ENCODE data around the gene FAHD1.

Gene FAHD1

DNA sequence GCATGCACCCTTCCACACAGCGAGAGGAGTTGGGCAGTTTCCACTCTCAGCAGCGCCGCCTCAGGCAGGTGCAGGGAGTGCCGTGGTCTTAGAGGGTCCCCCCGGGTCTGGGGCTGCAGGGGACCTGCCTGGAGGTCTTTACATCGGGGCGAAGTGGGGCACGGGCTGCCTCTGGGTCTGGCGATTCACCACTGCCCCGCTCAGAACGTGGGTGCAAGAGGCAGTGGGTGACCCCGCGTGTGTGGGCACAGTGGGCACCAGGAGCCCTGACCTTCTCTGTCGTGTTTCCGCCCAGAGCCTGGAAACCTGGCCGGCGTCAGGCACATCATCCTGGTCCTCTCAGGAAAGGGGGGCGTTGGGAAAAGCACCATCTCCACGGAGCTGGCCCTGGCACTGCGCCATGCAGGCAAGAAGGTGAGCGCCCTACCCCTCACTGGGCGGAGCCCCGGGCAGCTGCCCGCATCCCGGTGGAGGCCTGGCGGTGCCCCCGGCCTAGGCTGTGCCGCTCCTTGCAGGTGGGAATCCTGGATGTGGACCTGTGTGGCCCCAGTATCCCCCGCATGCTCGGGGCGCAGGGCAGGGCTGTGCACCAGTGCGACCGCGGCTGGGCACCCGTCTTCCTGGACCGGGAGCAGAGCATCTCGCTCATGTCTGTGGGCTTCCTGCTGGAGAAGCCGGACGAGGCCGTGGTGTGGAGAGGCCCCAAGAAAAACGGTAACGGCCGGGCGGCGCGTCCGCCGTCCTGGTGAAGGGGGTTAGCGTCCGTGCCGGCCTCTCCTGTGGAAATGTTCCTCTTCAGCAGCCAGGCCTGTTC is 40.6 kb upstream of the FAHD1 start:
- Mint-ChIP-seq H3K36me3 (peaks cover 3% of the 10 kb centered on the region), H3K27me3 (no peaks in the 10 kb centered on the region), H3K9me3 (no peaks in the 10 kb centered on the region), H3K4me3 (no peak overlapping the region), H3K4me1 (peaks cover 22% of the 10 kb centered on the region), H3K27ac (no peak overlapping the region)

DNA sequence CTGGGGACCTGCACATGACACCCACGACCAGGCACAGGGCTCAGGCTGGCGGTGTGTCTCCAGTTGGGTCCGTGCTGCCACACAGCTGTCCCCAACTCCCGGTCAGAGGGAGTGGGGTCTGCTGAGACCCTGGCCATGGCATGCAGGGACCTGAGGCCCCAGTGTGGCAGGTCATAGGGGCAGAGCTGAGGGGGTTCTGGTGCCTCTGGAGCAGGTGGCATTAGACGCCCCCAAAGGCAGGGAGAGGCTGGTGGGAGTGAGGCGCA is 40.0 kb upstream of the FAHD1 start:
- H3K4me1 Mint-ChIP-seq: peaks cover 16% of the 10 kb centered on the region
- H3K36me3 Mint-ChIP-seq: peaks cover 3% of the 10 kb centered on the region
- no peak overlapping the region for H3K4me3 Mint-ChIP-seq
- H3K27me3 Mint-ChIP-seq: no peaks in the 10 kb centered on the region
- H3K9me3 Mint-ChIP-seq: no peaks in the 10 kb centered on the region
- H3K27ac Mint-ChIP-seq: no peak overlapping the region

DNA sequence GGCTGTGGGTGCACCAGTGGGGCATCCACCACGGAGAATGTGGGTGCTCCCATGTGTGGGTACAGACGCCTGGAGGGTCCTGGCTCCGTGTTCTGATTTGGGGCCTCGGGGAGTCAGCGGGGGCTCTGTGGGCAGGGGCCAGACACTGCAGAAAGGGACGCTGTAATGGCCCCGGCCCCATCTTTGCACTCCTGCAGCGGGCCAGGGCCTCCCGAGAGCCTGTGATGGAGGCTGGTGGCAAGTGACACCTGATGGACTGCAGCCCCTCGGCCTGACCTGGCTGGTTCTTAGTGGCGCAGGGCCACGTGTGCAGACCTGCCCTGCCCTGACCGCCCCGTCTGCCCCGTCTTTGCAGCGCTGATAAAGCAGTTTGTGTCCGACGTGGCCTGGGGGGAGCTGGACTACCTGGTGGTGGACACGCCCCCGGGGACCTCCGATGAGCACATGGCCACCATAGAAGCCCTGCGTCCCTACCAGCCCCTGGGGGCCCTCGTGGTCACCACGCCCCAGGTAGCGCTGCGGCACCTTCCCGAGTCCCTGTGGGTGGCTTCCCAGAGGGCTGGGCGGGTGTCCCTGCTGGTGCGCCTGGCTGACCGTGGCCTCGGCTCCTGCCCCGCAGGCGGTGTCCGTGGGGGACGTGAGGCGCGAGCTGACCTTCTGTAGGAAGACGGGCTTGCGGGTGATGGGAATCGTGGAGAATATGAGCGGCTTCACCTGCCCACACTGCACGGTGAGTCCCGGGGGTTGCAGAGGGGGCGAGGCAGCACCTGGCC is 39.5 kb upstream of the FAHD1 start:
- Mint-ChIP-seq H3K4me3 (no peak overlapping the region), H3K4me1 (peaks cover 16% of the 10 kb centered on the region), H3K9me3 (no peaks in the 10 kb centered on the region), H3K36me3 (peaks cover 3% of the 10 kb centered on the region), H3K27me3 (no peaks in the 10 kb centered on the region), H3K27ac (no peak overlapping the region)

DNA sequence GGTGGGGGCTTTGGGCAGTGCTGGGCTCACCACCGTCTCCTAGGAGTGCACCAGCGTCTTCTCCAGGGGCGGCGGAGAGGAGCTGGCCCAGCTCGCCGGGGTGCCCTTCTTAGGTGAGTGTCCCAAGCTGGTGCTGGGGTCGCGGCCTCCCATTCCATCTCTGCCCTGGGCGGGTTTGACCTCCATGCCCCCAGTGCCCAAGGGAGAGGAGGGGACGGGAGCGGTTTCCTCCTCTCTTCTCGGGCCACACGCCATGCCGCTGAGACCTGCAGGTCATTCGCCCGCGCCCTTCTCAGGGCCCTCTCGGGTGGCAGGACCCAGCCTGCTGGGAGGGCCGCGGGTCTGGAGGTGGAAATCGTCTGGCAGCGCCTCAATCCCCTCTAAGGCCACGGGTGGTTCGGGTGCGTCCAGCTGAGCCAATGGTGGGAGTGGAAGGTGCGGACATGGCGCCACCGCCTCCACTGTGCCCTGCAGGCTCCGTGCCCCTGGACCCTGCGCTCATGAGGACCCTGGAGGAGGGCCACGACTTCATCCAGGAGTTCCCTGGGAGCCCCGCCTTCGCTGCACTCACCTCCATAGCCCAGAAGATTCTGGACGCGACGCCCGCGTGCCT is 38.8 kb upstream of the FAHD1 start:
- Mint-ChIP-seq H3K36me3 (peaks cover 3% of the 10 kb centered on the region), H3K27me3 (no peaks in the 10 kb centered on the region)

DNA sequence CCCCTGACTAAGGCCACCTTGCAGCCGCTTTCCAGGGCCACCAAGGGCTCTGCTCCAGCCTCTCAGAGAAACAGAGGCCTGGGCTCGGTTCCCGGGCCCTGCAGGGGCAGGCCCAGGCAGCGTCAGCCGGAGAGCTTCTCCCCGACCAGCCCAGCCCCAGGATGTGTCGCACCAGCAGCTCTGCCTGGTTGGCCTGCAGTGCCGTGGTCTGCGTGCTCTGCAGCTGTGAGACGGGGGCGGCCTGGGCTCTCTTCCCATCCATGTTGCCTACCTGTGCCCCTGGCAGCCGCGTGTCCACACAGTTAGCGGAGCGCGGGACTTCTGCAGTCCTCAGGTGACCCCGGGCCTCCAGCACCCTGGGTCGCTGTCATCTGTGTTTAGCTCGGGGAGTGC is 38.3 kb upstream of the FAHD1 start:
- Mint-ChIP-seq H3K36me3 (peaks cover 1% of the 10 kb centered on the region), H3K27ac (no peak overlapping the region), H3K4me1 (peaks cover 12% of the 10 kb centered on the region), H3K27me3 (no peaks in the 10 kb centered on the region), H3K4me3 (no peak overlapping the region), H3K9me3 (no peaks in the 10 kb centered on the region)

More for the DNA sequence above, 38.8 kb upstream of the FAHD1 start:
- no peak overlapping the region for H3K27ac Mint-ChIP-seq
- H3K4me1 Mint-ChIP-seq: peaks cover 15% of the 10 kb centered on the region
- no peak overlapping the region for H3K4me3 Mint-ChIP-seq
- H3K9me3 Mint-ChIP-seq: no peaks in the 10 kb centered on the region

DNA sequence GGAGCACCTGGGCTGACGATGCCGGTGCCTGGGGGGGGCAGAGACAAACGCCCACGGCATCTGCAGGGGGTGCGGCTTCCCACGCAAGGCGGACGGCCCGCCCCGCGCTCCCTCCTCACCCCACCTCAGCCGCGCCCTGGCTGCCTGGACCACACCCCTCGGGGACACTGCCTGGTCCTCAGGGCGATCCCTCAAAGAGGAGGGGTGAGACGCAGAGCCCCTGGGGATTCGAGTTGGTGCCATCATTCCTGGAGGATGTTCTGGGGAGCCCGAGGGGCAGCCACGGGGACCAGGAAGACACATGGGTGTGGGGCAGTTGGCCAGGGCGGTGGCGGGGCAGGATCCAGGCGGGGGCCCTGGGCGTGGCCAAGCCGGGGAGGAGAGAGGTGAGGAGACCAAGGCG is 37.4 kb upstream of the FAHD1 start:
- Mint-ChIP-seq H3K27me3 (no peaks in the 10 kb centered on the region), H3K27ac (no peak overlapping the region), H3K36me3 (peaks cover 1% of the 10 kb centered on the region), H3K4me1 (peaks cover 12% of the 10 kb centered on the region), H3K9me3 (no peaks in the 10 kb centered on the region), H3K4me3 (no peak overlapping the region)

DNA sequence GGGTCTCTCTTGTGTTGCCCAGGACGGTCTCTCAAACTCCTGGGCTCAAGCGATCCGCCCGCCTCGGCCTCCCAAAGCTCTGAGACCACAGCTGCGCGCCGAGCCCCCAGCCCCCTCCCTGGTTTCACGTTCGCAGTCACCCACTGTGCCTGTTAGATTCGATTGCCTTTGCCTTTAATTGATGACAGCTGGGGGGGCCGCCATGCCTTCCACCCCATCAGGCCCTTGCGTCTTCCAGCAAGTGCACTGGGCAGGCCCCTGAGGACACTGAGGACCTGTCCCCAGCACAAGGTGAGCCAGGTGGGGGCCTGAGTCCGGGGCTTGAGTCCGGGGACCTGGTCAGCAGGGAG is 36.8 kb upstream of the FAHD1 start:
- Mint-ChIP-seq H3K4me3 (no peak overlapping the region), H3K27ac (no peak overlapping the region), H3K9me3 (no peaks in the 10 kb centered on the region), H3K27me3 (no peaks in the 10 kb centered on the region), H3K4me1 (peaks cover 8% of the 10 kb centered on the region), H3K36me3 (no peaks in the 10 kb centered on the region)

DNA sequence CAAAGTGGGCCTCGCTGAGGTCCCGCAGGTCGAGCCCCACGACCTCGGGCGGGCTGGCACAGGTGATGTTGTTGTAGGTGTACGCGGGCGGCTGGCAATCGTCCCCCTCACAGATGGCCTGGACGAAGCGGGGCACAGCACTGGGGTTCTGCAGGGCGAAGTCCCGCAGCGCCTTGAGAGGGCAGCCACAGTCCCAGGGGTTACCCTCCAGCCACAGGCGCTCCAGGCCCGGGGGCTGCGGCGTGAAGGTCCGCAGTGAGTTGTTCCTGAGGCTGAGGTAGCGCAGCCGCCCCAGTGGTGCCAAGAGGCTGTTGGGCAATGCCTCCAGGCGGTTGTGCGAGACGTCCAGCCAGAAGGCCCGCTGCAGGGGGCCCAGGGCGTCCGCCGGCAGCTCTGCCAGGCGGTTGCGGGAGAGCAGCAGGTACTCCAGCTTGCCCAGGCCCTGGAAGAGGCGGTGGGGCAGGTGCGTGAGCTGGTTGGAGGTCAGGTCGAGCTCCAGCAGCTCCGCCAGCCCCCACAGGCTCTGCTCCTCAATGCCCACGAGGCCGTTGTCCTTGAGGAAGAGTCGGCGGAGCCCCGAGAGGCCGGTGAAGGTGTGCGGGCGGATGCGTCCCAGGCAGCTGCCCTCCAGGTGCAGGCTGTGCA is 36.3 kb upstream of the FAHD1 start:
- no peaks in the 10 kb centered on the region for H3K36me3 Mint-ChIP-seq
- H3K4me3 Mint-ChIP-seq: no peak overlapping the region
- H3K9me3 Mint-ChIP-seq: no peaks in the 10 kb centered on the region
- no peak overlapping the region for H3K27ac Mint-ChIP-seq
- H3K4me1 Mint-ChIP-seq: peaks cover 3% of the 10 kb centered on the region
- H3K27me3 Mint-ChIP-seq: no peaks in the 10 kb centered on the region

DNA sequence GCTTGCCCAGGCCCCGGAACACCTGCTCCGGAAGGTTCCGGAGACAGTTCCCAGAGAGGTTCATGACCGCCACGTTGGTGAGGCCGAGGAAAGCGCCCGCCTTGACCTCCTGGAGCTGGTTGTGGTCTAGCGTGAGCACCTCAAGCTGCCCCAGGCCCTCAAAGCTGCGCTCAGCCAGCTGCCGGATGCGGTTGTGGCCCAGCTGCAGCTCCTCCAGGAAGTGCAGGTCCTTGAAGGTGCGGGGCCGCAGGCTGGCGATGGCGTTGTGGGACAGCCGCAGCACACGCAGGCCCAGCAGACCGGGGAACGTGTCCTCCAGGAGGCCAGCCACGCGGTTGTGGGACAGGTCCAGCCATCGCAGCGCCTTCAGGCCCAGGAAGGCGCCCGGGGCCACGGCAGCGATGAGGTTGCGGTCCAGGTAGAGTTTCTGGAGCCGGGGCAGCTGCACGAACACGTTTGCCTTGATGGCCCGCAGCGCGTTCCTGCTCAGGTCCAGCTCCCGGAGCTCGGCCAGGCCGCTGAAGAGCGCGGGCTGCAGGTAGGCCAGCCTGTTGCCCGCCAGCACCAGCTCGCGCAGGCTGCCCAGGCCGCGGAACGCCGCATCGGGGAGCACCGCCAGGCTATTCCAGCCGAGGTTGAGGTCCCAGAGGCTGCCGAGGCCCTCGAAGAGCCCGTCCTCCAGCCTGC is 35.6 kb upstream of the FAHD1 start:
- Mint-ChIP-seq H3K27ac (no peak overlapping the region), H3K9me3 (no peaks in the 10 kb centered on the region), H3K27me3 (no peaks in the 10 kb centered on the region), H3K4me3 (no peak overlapping the region), H3K36me3 (no peaks in the 10 kb centered on the region), H3K4me1 (no peaks in the 10 kb centered on the region)

DNA sequence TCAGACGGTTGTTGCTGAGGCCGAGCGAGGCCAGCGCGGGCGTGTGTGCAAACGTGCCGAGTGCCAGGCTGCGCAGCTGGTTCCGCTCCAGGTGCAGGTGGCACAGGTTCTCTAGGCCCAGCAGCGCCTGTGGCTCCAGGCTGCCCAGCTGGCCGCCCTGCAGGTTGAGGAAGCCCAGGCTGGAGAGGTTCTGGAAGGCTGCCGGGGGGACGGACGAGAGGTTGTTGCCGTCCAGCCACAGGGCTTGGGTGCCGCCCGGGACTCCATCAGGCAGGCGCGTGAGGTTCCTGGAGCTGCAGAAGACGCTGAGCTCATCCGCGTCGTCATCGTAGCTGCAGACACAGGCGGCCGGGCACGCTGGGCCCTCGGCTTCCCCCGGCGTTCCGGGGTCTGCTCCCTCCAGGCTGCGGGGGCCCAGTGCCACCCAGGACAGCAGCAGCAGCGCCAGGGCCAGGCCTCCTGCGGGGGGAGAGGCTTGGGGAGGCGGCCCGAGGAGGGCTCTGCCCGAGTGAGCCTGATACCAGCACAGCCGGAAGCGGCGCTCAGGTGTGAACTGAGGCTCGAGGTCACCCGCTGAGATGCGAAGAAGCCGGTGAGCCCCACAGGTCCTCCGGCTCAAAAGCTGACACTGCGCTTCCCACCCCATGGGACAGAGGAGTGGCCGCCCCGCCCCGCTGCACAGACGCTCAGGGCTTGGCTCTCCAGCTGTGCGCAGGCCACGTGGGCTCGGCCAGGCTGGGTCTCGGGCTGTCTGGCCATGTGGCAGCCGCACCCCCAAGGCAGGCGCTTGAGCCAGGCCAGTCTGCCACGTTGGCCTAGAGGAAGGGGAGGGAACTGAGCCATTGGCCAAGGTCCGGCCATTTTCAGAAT is 34.8 kb upstream of the FAHD1 start:
- no peaks in the 10 kb centered on the region for H3K27me3 Mint-ChIP-seq
- no peak overlapping the region for H3K4me3 Mint-ChIP-seq
- H3K36me3 Mint-ChIP-seq: no peaks in the 10 kb centered on the region
- H3K27ac Mint-ChIP-seq: no peak overlapping the region
- H3K9me3 Mint-ChIP-seq: no peaks in the 10 kb centered on the region
- H3K4me1 Mint-ChIP-seq: no peaks in the 10 kb centered on the region

DNA sequence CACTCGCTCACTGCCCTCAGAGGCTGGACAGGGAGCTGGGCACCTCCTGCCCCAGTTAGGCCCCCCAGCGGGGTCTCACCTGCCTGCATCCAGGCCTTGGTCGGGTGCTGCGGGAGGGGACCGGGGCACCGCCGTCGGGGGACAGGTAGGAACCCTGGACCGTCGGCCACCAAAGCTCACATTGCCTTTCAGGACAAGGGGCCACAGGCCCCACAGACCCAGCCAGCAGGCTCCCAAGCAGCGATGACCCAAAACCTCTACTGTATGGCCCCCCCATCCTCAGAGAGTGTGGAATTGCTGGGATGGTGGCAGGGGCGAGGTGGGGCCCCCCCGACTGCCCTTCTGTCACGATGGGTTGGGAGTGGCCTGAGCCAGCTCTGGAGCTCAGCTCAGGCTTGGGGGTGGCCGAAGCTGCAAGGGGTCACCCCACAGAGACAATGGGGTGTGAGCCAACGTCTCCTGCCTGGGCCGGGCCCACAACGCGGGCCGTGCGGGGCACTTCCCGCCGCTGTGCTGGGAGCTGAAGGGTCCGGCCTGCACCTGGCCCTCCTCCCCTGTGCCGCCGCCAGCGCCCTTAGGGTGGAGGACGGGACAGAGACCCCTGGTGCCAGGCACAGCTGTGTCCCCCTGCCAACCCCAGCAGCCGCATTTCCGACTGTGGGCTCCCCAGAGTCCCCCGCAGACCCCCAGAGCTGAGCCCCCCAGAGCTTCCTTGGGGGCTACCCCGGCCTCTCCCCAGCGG is 34.0 kb upstream of the FAHD1 start:
- no peaks in the 10 kb centered on the region for H3K9me3 Mint-ChIP-seq
- H3K4me1 Mint-ChIP-seq: no peaks in the 10 kb centered on the region
- no peak overlapping the region for H3K27ac Mint-ChIP-seq
- no peaks in the 10 kb centered on the region for H3K36me3 Mint-ChIP-seq
- no peak overlapping the region for H3K4me3 Mint-ChIP-seq
- no peaks in the 10 kb centered on the region for H3K27me3 Mint-ChIP-seq

DNA sequence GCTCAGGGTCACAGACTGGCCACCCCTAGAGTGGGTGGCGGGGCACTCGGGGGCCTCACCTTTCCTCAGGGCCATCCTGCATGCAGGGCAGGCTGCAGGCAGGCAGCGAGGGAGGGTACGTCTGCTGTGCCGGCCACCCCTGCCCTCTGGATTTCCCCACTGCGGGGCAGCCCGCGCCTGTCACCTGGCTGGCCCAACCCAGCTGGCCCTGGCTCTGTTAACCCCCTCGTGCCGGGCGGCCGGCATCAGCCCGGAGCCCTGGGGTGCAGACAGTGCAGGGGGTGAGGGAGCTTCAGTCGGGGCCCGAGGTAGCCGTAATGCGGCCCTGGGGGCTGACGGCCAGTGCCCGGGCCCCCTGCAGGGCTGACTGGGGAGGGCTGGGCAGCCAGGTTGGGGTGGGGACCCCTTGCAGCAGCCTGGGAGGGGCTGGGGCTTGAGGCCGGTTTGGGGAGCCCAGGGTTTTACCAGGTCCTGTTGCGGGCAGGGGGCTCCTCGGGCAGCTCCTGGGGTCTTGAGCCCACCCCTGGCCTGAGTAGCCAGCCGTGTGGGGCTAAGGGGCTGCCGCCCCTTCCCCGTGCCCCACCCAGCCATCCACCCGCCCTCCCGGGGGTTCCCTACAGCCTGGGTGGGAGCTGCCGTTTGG is 33.3 kb upstream of the FAHD1 start, which contains the start of gene IGFALS:
Gene IGFALS, minus strand, starts transcription at position 128 of the 643 bp plus-strand sequence. Its CDS starts 53 bp downstream, at position 75.
- H3K36me3 Mint-ChIP-seq: no peaks in the 10 kb centered on the region
- H3K9me3 Mint-ChIP-seq: no peaks in the 10 kb centered on the region
- no peaks in the 10 kb centered on the region for H3K4me1 Mint-ChIP-seq
- H3K27me3 Mint-ChIP-seq: no peaks in the 10 kb centered on the region
- no peak within 1 kb of the TSS for H3K4me3 Mint-ChIP-seq
- no peak within 1 kb of the TSS for H3K27ac Mint-ChIP-seq

DNA sequence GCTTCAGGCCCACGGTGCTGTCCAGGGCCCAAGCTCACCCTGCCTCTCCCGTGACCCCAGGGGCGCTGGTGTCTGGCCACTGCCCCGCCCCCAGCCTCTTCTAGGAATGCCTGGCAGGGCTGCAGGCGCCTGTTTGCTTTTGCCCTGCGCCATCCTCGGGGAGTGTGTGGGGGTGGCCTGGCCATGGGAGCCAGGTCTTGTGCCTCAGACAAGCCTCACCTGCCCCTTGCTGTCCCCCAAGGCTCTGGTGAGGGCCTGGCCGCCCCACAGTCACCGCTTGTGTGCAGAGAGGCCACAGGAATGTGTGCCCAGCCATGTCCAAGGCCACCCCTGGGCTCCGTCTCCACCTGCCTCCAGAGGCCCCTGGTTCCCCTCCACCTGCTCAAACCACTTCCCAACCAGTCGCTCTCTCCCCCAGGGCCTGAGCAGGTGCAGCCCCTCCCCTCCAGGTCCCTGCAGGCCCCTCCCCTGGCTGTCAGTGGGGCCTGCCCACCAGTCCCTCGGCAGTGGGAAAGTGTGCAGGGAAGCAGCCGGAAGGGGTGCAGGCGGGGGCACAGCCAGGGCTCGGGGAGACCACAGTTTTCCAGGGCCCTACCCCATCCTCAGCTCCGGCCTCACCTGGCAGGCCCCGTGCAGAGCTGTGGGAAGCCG is 32.7 kb upstream of the FAHD1 start:
- H3K9me3 Mint-ChIP-seq: no peaks in the 10 kb centered on the region
- no peaks in the 10 kb centered on the region for H3K27me3 Mint-ChIP-seq
- H3K36me3 Mint-ChIP-seq: no peaks in the 10 kb centered on the region
- H3K27ac Mint-ChIP-seq: no peak overlapping the region
- no peak overlapping the region for H3K4me3 Mint-ChIP-seq
- H3K4me1 Mint-ChIP-seq: no peaks in the 10 kb centered on the region

Data from activated naive CD4-positive, alpha-beta T cell treated with anti-CD3 and anti-CD28 coated beads, Interleukin-2, amount 50 U/mL, for 24 hours (primary cell).